ENCODE results near the gene CIB2. TPM values are rescaled to one million over a fixed set of nuclear protein-coding genes. Genes with fewer than 3 reads are reported as not detected.

CIB2 gene
- polyA plus RNA-seq, 1 of the 3 experiments (the other 2 are of a cell fraction): 39.6 TPM

GRCh38 chr15:78088773-78089080, 42.5 kb downstream of the CIB2 start:
- Histone ChIP-seq H3K9me3 (no peaks in the 10 kb centered on the region), H3K79me2 (ENCODE audit: insufficient read depth) (no peaks in the 10 kb centered on the region), H3K36me3 (replicated peaks in 1 of 2; ENCODE audit: control insufficient read depth in 1 of 2, insufficient read depth in 2 of 2, low read length in 1 of 2) (no peaks in the 10 kb centered on the region), H4K20me1 (ENCODE audit: insufficient read depth) (no peaks in the 10 kb centered on the region), H3K27me3 (ENCODE audit: insufficient read depth) (no peaks in the 10 kb centered on the region), H3K4me1 (ENCODE audit: control insufficient read depth in 1 of 2, insufficient read depth in 2 of 2, low read depth in 1 of 2, low read length in 1 of 2) (peaks cover 13 to 28% of the 10 kb centered on the region in 2 experiments; a peak in 3 of 4 replicates), H3K4me3 (ENCODE audit: low read depth in 2 of 2, low read length in 1 of 2) (no peak overlapping the region), H3K4me2 (no peak overlapping the region), H3F3A (replicated peaks; ENCODE audit: insufficient read depth) (no peaks in the 10 kb centered on the region), H3K9ac (no peak overlapping the region), H2AFZ (ENCODE audit: low read depth) (no peak overlapping the region), H3K27ac (ENCODE audit: low read depth in 2 of 2, low read length in 1 of 2) (no peak overlapping the region), H3K9me2 (no peaks in the 10 kb centered on the region)
- WGBS (ENCODE audit: low lambda C conversion rate): 66% methylated on average over 3 of the region's 3 CpGs
- POLR2A ChIA-PET: no interaction called here
- no peak for DNase-seq
- CTCF ChIA-PET: no interaction called here
- TF ChIP-seq JUND (IDR thresholded peaks at IDR 0.05): no peak
- TF ChIP-seq EZH2phosphoT487 (IDR thresholded peaks at IDR 0.05; ENCODE audit: borderline replicate concordance, low read depth): no peak
- no peak for TF ChIP-seq FOSL2 (IDR thresholded peaks at IDR 0.05; ENCODE audit: borderline replicate concordance, low read depth)
- no peak for TF ChIP-seq CHD2 (IDR thresholded peaks at IDR 0.05; ENCODE audit: low read length, partially characterized antibody)

GRCh38 chr15:78087951-78088772, 43.1 kb downstream of the CIB2 start:
- Histone ChIP-seq H3K79me2 (ENCODE audit: insufficient read depth) (no peaks in the 10 kb centered on the region), H2AFZ (ENCODE audit: low read depth) (no peak overlapping the region), H3K9me3 (no peaks in the 10 kb centered on the region), H3K27ac (ENCODE audit: low read depth in 2 of 2, low read length in 1 of 2) (no peak overlapping the region), H3K4me1 (ENCODE audit: control insufficient read depth in 1 of 2, insufficient read depth in 2 of 2, low read depth in 1 of 2, low read length in 1 of 2) (peaks cover 13 to 25% of the 10 kb centered on the region in 2 experiments; a peak in 3 of 4 replicates), H3K36me3 (replicated peaks in 1 of 2; ENCODE audit: control insufficient read depth in 1 of 2, insufficient read depth in 2 of 2, low read length in 1 of 2) (no peaks in the 10 kb centered on the region), H3K4me3 (ENCODE audit: low read depth in 2 of 2, low read length in 1 of 2) (no peak overlapping the region), H3K9me2 (no peaks in the 10 kb centered on the region), H3F3A (replicated peaks; ENCODE audit: insufficient read depth) (no peaks in the 10 kb centered on the region), H3K27me3 (ENCODE audit: insufficient read depth) (no peaks in the 10 kb centered on the region), H4K20me1 (ENCODE audit: insufficient read depth) (no peaks in the 10 kb centered on the region), H3K4me2 (no peak overlapping the region), H3K9ac (no peak overlapping the region)
- no peak for DNase-seq
- ChIA-PET POLR2A (no interaction called here), CTCF (no interaction called here)
- TF ChIP-seq POLR2AphosphoS5 (IDR thresholded peaks at IDR 0.05; ENCODE audit: low read depth, low read length): no peak
- no peak for TF ChIP-seq ZBTB33 (IDR thresholded peaks at IDR 0.05; ENCODE audit: borderline replicate concordance, low read depth)
- TF ChIP-seq GATA2 (CRISPR knock-in tag; IDR thresholded peaks at IDR 0.05): no peak
- no peak for TF ChIP-seq FOXM1 (IDR thresholded peaks at IDR 0.05; ENCODE audit: low read depth)
- TF ChIP-seq USF2 (IDR thresholded peaks at IDR 0.05; ENCODE audit: borderline replicate concordance, low read depth, low read length): no peak
- TF ChIP-seq FOXJ3 (CRISPR knock-in tag; IDR thresholded peaks at IDR 0.05): no peak
- no peak for TF ChIP-seq JUND (IDR thresholded peaks at IDR 0.05)
- TF ChIP-seq SIN3A (IDR thresholded peaks at IDR 0.05; ENCODE audit: borderline replicate concordance, low read depth, low read length): no peak
- 84% methylated on average over 12 of the region's 12 CpGs for WGBS (ENCODE audit: low lambda C conversion rate)
